ENCODE data around the gene C7orf33.

Gene C7orf33, protein sequence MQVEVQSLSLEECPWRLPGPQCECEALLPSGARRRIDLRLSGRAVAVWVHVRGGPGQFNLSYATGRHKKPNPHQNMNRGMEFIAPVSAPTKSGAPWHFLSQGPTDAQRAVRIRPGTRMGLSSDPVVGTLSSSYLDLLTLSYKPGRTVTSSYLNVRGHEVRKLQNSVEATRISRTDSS

DNA sequence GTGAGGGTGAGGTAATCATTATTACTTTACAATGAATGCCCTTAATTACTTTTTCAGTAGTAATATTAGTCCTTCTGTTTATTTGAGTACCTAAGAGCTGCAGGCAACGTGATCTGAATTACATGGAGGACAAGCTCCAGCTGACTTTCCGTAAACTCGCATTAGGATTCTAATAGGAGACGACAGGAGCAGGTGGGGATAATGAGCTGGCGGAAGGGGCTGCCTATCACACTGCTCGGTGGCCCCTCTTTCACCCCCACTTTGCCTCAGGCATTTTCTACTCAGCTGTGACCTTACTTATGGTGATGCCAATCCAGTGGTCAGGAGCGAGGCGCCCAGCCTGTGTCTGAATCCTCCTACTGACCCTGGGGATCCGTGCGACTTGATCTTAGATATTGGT is at the start of gene C7orf33:
TSS of gene C7orf33 (plus strand) at position 296 of the 400 bp plus-strand sequence. CDS start 160 bp downstream, outside the sequence.
- H3K27me3 ChIP-seq (ENCODE audit: insufficient read depth, insufficient read length): no peaks in the 10 kb centered on the region

DNA sequence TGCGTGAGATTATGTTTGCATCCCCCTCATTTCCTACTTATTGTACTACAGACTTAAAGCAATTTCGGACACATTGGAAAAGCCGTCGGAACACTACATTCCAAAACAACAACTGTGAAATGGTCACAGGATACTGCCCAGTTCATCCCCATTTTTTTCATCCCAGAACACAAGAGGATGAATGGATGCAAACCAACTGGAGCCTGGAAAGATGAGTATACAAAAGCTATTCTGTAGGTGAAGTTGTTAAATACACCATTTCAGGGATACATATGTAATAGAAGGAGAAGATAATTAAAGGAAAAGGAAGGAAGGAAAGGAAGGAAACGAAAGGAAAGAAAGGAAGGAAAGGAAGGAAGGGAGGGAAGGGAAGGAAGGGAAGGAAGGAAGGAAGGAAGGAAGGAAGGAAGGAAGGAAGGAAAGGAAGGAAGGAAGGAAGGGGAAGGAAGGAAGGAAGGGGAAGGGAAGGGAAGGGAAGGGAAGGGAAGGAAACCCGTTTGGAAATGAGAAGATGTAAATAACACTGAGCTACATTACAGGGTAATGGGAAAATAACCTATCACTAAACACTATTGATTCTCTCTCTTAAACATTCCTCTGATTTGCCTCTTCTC is 48.6 kb upstream of the C7orf33 start:
- no peak for DNase-seq (ENCODE audit: low read depth, low spot score)
- TF ChIP-seq SUZ12 (IDR thresholded peaks at IDR 0.05; ENCODE audit: extremely low read depth, insufficient read depth, insufficient read length): no peak
- no peak for TF ChIP-seq YY1 (IDR thresholded peaks at IDR 0.05; ENCODE audit: insufficient read depth, insufficient read length)
- no peak for TF ChIP-seq ZNF274 (IDR thresholded peaks at IDR 0.05; ENCODE audit: low read depth, low read length)
- no peaks in the 10 kb centered on the region for H3K27me3 ChIP-seq (ENCODE audit: insufficient read depth, insufficient read length)
- H3K9ac ChIP-seq (ENCODE audit: insufficient read length, low read depth): no peak overlapping the region
- no peak overlapping the region for H3K4me3 ChIP-seq (ENCODE audit: insufficient read length, low read depth)
- no peaks in the 10 kb centered on the region for H3K36me3 ChIP-seq (ENCODE audit: insufficient read depth, insufficient read length, low read length)
- H3K9me3 ChIP-seq (ENCODE audit: insufficient read depth, low read length): no peaks in the 10 kb centered on the region
- peaks cover 7% of the 10 kb centered on the region for H3K4me1 ChIP-seq (ENCODE audit: insufficient read depth, insufficient read length)

More for the DNA sequence above, at the start of gene C7orf33:
- DNase-seq (ENCODE audit: low read depth, low spot score): no peak
- TF ChIP-seq ZNF274 (IDR thresholded peaks at IDR 0.05; ENCODE audit: low read depth, low read length): no peak
- TF ChIP-seq YY1 (IDR thresholded peaks at IDR 0.05; ENCODE audit: insufficient read depth, insufficient read length): no peak
- no peak for TF ChIP-seq SUZ12 (IDR thresholded peaks at IDR 0.05; ENCODE audit: extremely low read depth, insufficient read depth, insufficient read length)
- H3K9me3 ChIP-seq (ENCODE audit: insufficient read depth, low read length): no peaks in the 10 kb centered on the region
- H3K4me1 ChIP-seq (ENCODE audit: insufficient read depth, insufficient read length): no peaks in the 10 kb centered on the region
- no peaks in the 10 kb centered on the region for H3K36me3 ChIP-seq (ENCODE audit: insufficient read depth, insufficient read length, low read length)
- no peak within 1 kb of the TSS for H3K4me3 ChIP-seq (ENCODE audit: insufficient read length, low read depth)
- no peak within 1 kb of the TSS for H3K9ac ChIP-seq (ENCODE audit: insufficient read length, low read depth)

DNA sequence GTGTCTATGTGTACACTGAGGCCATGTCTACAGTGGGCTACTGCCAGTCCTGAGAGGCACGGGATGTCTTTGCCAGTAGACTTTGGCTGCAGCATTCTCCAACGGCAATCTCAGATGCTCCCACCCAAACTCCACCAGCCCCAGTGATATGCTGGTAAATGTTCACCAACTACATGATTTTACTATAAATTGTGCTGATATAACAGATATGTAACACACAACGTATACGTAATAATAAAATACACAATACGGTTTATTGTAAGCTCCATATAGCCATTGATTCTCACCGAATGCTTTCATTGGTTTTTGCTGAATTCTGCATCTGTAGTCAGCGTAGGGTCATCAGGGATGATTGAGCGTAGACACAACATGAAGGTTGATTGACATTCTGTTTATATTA is 47.3 kb upstream of the C7orf33 start:
- H3K27me3 ChIP-seq (ENCODE audit: insufficient read depth, insufficient read length): no peaks in the 10 kb centered on the region
- no peak overlapping the region for H3K4me3 ChIP-seq (ENCODE audit: insufficient read length, low read depth)
- H3K4me1 ChIP-seq (ENCODE audit: insufficient read depth, insufficient read length): peaks cover 7% of the 10 kb centered on the region
- no peaks in the 10 kb centered on the region for H3K9me3 ChIP-seq (ENCODE audit: insufficient read depth, low read length)
- no peak for TF ChIP-seq SUZ12 (IDR thresholded peaks at IDR 0.05; ENCODE audit: extremely low read depth, insufficient read depth, insufficient read length)
- TF ChIP-seq ZNF274 (IDR thresholded peaks at IDR 0.05; ENCODE audit: low read depth, low read length): no peak
- no peak for TF ChIP-seq YY1 (IDR thresholded peaks at IDR 0.05; ENCODE audit: insufficient read depth, insufficient read length)
- DNase-seq (ENCODE audit: low read depth, low spot score): no peak
- no peaks in the 10 kb centered on the region for H3K36me3 ChIP-seq (ENCODE audit: insufficient read depth, insufficient read length, low read length)
- H3K9ac ChIP-seq (ENCODE audit: insufficient read length, low read depth): no peak overlapping the region

DNA sequence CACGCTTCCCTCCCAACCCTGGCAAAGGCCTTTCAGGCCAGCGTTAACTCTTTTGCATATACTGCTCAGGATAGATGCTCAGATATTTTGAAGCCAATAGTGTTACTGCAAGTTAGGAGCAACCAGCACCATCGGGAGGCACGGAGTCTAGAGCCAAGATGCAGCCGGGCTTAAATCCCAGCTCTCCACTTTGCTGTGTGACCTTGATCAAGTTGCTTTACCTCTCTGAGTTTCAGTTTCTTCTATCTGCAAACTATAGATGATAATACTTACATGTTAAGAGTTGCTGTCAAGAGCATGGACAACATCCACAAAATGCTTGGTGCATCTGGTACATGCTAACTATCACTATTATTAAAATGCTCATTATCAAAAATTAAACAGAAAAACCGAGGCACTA is 45.4 kb upstream of the C7orf33 start:
- no peaks in the 10 kb centered on the region for H3K27me3 ChIP-seq (ENCODE audit: insufficient read depth, insufficient read length)
- TF ChIP-seq YY1 (IDR thresholded peaks at IDR 0.05; ENCODE audit: insufficient read depth, insufficient read length) (no peak), SUZ12 (IDR thresholded peaks at IDR 0.05; ENCODE audit: extremely low read depth, insufficient read depth, insufficient read length) (no peak), ZNF274 (IDR thresholded peaks at IDR 0.05; ENCODE audit: low read depth, low read length) (no peak)
- peaks cover 5% of the 10 kb centered on the region for H3K4me1 ChIP-seq (ENCODE audit: insufficient read depth, insufficient read length)
- no peaks in the 10 kb centered on the region for H3K9me3 ChIP-seq (ENCODE audit: insufficient read depth, low read length)
- H3K36me3 ChIP-seq (ENCODE audit: insufficient read depth, insufficient read length, low read length): no peaks in the 10 kb centered on the region
- no peak overlapping the region for H3K9ac ChIP-seq (ENCODE audit: insufficient read length, low read depth)
- H3K4me3 ChIP-seq (ENCODE audit: insufficient read length, low read depth): no peak overlapping the region
- no peak for DNase-seq (ENCODE audit: low read depth, low spot score)

DNA sequence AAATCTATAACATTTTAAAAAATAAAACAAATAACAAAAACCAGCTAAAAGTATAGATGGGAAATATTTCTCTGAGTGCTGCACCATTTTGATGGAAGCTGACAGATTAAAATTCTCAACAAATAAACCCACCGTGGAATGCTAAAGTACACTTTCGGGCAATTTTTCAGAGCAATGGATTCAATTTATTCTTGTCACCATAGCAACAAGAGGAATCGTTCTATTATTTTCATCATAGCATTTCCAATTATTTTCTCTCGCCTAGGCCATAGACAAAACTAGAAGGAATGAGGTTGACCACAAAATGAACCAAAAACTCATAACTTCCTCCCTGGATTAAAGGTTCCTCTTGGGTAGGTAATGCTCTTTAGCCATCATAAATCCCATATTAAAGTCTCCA is 44.6 kb upstream of the C7orf33 start:
- Histone ChIP-seq H3K4me1 (ENCODE audit: insufficient read depth, insufficient read length) (no peaks in the 10 kb centered on the region), H3K27me3 (ENCODE audit: insufficient read depth, insufficient read length) (no peaks in the 10 kb centered on the region), H3K9ac (ENCODE audit: insufficient read length, low read depth) (no peak overlapping the region), H3K4me3 (ENCODE audit: insufficient read length, low read depth) (no peak overlapping the region), H3K9me3 (ENCODE audit: insufficient read depth, low read length) (no peaks in the 10 kb centered on the region), H3K36me3 (ENCODE audit: insufficient read depth, insufficient read length, low read length) (no peaks in the 10 kb centered on the region)
- TF ChIP-seq ZNF274 (IDR thresholded peaks at IDR 0.05; ENCODE audit: low read depth, low read length): no peak
- DNase-seq (ENCODE audit: low read depth, low spot score): no peak

DNA sequence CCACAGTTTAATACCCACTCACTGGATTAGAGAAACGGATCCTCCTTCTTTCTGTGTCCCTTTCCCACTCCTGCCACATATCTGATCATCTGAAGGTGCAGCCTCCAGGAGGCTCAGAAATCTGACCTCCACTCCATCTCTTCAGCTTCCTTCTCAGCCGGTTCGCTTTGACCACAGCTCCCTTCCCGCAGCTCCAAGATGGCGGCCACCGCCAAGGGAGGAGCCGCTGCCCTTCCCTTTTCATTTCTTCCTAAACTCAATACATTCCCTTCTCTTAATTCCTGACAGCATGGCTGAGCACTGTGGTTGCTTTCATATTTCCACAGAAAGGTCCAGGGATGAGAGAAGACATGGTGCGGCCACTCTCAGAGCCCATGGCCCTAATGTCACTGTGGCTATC is 43.7 kb upstream of the C7orf33 start:
- no peak for TF ChIP-seq YY1 (IDR thresholded peaks at IDR 0.05; ENCODE audit: insufficient read depth, insufficient read length)
- TF ChIP-seq ZNF274 (IDR thresholded peaks at IDR 0.05; ENCODE audit: low read depth, low read length): no peak
- TF ChIP-seq SUZ12 (IDR thresholded peaks at IDR 0.05; ENCODE audit: extremely low read depth, insufficient read depth, insufficient read length): no peak
- H3K27me3 ChIP-seq (ENCODE audit: insufficient read depth, insufficient read length): no peaks in the 10 kb centered on the region
- no peaks in the 10 kb centered on the region for H3K4me1 ChIP-seq (ENCODE audit: insufficient read depth, insufficient read length)
- no peak overlapping the region for H3K9ac ChIP-seq (ENCODE audit: insufficient read length, low read depth)
- no peaks in the 10 kb centered on the region for H3K9me3 ChIP-seq (ENCODE audit: insufficient read depth, low read length)
- no peaks in the 10 kb centered on the region for H3K36me3 ChIP-seq (ENCODE audit: insufficient read depth, insufficient read length, low read length)
- no peak for DNase-seq (ENCODE audit: low read depth, low spot score)
- no peak overlapping the region for H3K4me3 ChIP-seq (ENCODE audit: insufficient read length, low read depth)

DNA sequence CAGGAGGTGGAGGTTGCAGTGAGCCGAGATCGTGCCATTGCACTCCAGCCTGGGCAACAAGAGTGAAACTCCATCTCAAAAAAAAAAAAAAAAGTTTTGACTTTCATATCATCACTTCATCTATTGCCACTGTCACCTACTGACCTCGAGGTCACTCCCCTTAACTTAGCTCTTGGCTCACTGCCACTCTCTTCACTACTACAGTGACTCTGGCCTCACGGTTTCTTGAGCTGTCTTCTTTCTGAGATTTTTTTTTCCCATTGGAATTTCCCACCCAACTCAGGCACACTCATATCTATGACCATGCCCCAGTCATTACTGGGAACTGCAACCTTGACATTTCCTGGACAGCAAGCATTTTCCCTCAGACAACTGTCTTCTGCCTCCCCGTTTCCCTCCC is 42.6 kb upstream of the C7orf33 start:
- no peak overlapping the region for H3K4me3 ChIP-seq (ENCODE audit: insufficient read length, low read depth)
- no peak overlapping the region for H3K9ac ChIP-seq (ENCODE audit: insufficient read length, low read depth)
- no peak for TF ChIP-seq ZNF274 (IDR thresholded peaks at IDR 0.05; ENCODE audit: low read depth, low read length)
- TF ChIP-seq SUZ12 (IDR thresholded peaks at IDR 0.05; ENCODE audit: extremely low read depth, insufficient read depth, insufficient read length): no peak
- TF ChIP-seq YY1 (IDR thresholded peaks at IDR 0.05; ENCODE audit: insufficient read depth, insufficient read length): no peak
- no peak for DNase-seq (ENCODE audit: low read depth, low spot score)
- H3K9me3 ChIP-seq (ENCODE audit: insufficient read depth, low read length): no peaks in the 10 kb centered on the region
- H3K4me1 ChIP-seq (ENCODE audit: insufficient read depth, insufficient read length): no peaks in the 10 kb centered on the region
- H3K36me3 ChIP-seq (ENCODE audit: insufficient read depth, insufficient read length, low read length): no peaks in the 10 kb centered on the region
- H3K27me3 ChIP-seq (ENCODE audit: insufficient read depth, insufficient read length): no peaks in the 10 kb centered on the region
